GM12878 (cell line): ENCODE measurements around the gene TAPBPL. TPM values are rescaled to one million over a fixed set of nuclear protein-coding genes. Genes with fewer than 3 reads are reported as not detected.
A peak's percentile ranks its signal among the peaks of the same experiment; 100 is the strongest.

ENCODE experiments used
- CBX5 ChIP-seq: sonication (generic); IDR thresholded peaks from 2 replicates; pipeline ENCODE4 v1.6.1; 2016; ENCODE audit warnings: low read depth, moderate library complexity, mild to moderate bottlenecking, inconsistent platforms
- CTCF ChIP-seq, 3 experiments: IDR thresholded peaks in 2 of 3; conservative IDR thresholded peaks in 1 of 3; 2 replicates each; pipeline ENCODE4 v1.5.1; 2011; ENCODE audit warnings: low read depth in 3 of 3, low read length in 3 of 3, mild to moderate bottlenecking in 3 of 3, control low read depth in 2 of 3, moderate library complexity in 2 of 3, inconsistent platforms in 1 of 3, mixed read lengths in 1 of 3; ENCODE audit not compliant: control insufficient read depth in 2 of 3, insufficient read depth in 1 of 3; ENCODE audit errors: extremely low read depth in 1 of 3
- CUX1 ChIP-seq: IDR thresholded peaks from 2 replicates; pipeline ENCODE4 v1.6.1; 2012; ENCODE audit warnings: improper control_type of control experiment, low read depth, low read length; ENCODE audit not compliant: insufficient replicate concordance
- EGR1 ChIP-seq, 2 experiments: IDR thresholded peaks; 1 replicate in 1 of 2; 2 replicates in 1 of 2; pipeline ENCODE4 v1.6.1; 2011 to 2012; ENCODE audit warnings: low read depth in 2 of 2, low read length in 2 of 2, borderline replicate concordance in 1 of 2, mild to moderate bottlenecking in 1 of 2, moderate library complexity in 1 of 2
- HDAC6 ChIP-seq: fragments of 200-600 bp; sonication (generic); IDR thresholded peaks from one replicate; pipeline ENCODE4 v1.8.0; 2017; ENCODE audit warnings: antibody characterized with exemption; ENCODE audit not compliant: unreplicated experiment
- HDGF ChIP-seq: fragments of 450-650 bp; IDR thresholded peaks from 2 replicates; pipeline ENCODE4 v1.6.1; 2016; ENCODE audit warnings: antibody characterized with exemption
- HSF1 ChIP-seq: fragments of 150-350 bp; IDR thresholded peaks from 2 replicates; pipeline ENCODE4 v1.6.1; 2014; ENCODE audit warnings: mild to moderate bottlenecking, low read depth, low read length
- IRF5 ChIP-seq: fragments of 450-650 bp; IDR thresholded peaks from 2 replicates; pipeline ENCODE4 v1.6.1; 2017; ENCODE audit warnings: borderline replicate concordance
- NR2F1 ChIP-seq: fragments of 450-650 bp; conservative IDR thresholded peaks from 2 replicates; pipeline ENCODE4 v1.6.1; 2017; ENCODE audit warnings: mild to moderate bottlenecking
- PRDM15 ChIP-seq: fragments of 450-650 bp; formaldehyde crosslinking; IDR thresholded peaks from 2 replicates; pipeline ENCODE4 v1.4.0; 2020; ENCODE audit warnings: mild to moderate bottlenecking, moderate library complexity
- SP1 ChIP-seq: IDR thresholded peaks from one replicate; pipeline ENCODE4 v1.6.1; 2011; ENCODE audit warnings: low read depth, low read length
- YBX1 ChIP-seq: fragments of 450-650 bp; IDR thresholded peaks from 2 replicates; pipeline ENCODE4 v1.6.1; 2016; ENCODE audit warnings: antibody characterized with exemption
- YY1 ChIP-seq: IDR thresholded peaks from 2 replicates; pipeline ENCODE4 v1.6.1; 2011; ENCODE audit warnings: low read depth, mild to moderate bottlenecking, low read length
- polyA plus RNA-seq, 11 experiments: library from polyadenylated mRNA; depleted of rRNA in 4 of 11; unstranded in 6 of 11; stranded (reverse) in 5 of 11; fragments of >200 nt; fragmentation: Nextera tagmentation in 4 of 11; fragmentation: Illumina TruSeq in 1 of 11; extraction: Ambion mirVana in 4 of 11; extraction: Trizol in 1 of 11; gene quantifications; 1 replicate in 1 of 11; 2 replicates in 10 of 11; pipeline versions ENCODE4 v1.2.1 to v1.2.3, GENCODE V29; 2011 to 2016; ENCODE audit warnings: inconsistent platforms in 2 of 11, missing spikeins in 2 of 11, low read depth in 1 of 11
- total RNA-seq, 4 experiments: library from RNA; depleted of rRNA in 3 of 4; stranded (reverse); fragments of >200 nt in 3 of 4; fragmentation: Illumina TruSeq in 1 of 4; extraction: Trizol in 1 of 4; gene quantifications; 2 replicates each; pipeline versions ENCODE4 v1.2.1 to v1.2.3, GENCODE V29; 2013 to 2021

TAPBPL gene
- total and polyA plus RNA-seq, 10 of the 15 experiments (the other 5 are each of a cell fraction or from before 2014, with no cell fraction given), result 12.4 to 45.0 (median 29.9) TPM

GRCh38 chr12:6451348-6452244, at the start of gene TAPBPL (continued):
- TF ChIP-seq SP1, result no peak
- no peak for TF ChIP-seq HSF1
- TF ChIP-seq PRDM15, result no peak
- no peak for TF ChIP-seq CTCF (IDR thresholded peaks at IDR 0.05 in 2 of 3, conservative IDR thresholded peaks at IDR 0.05 in 1 of 3; ENCODE audit: control insufficient read depth in 2 of 3, extremely low read depth in 1 of 3, insufficient read depth in 1 of 3, low read depth in 3 of 3, low read length in 3 of 3)
- TF ChIP-seq YY1, result peak; percentile 95
- no peak for TF ChIP-seq HDGF
- TF ChIP-seq YBX1, result no peak
- peak in 1 of 2 experiments; percentile 65; a peak in 2 of 3 replicates for TF ChIP-seq EGR1 (IDR thresholded peaks at IDR 0.05; ENCODE audit: borderline replicate concordance in 1 of 2, low read depth in 2 of 2, low read length in 2 of 2)
- no peak for TF ChIP-seq CBX5
- peak; percentile 53; the same call in 1 of the 2 replicates for TF ChIP-seq IRF5
- no peak for TF ChIP-seq CUX1
- no peak for TF ChIP-seq HDAC6
- TF ChIP-seq NR2F1, result peak; percentile 98
